PC-3 (cell line): ENCODE results near the gene PLEKHM1.

Experiments
- EZH2phosphoT487 ChIP-seq: fragments of 300-600 bp; sonication (generic); IDR thresholded peaks from 2 replicates; pipeline ENCODE4 v1.6.1; 2018; ENCODE audit warnings: mild to moderate bottlenecking, antibody characterized with exemption, low read length, borderline replicate concordance
- TF ChIP-seq, protein P1 (sequence below): fragments of 300-600 bp; sonication (generic); conservative IDR thresholded peaks from 2 replicates; pipeline ENCODE4 v1.5.1; 2017; ENCODE audit warnings: antibody characterized with exemption, low read depth, mild to moderate bottlenecking, low read length

DNA sequence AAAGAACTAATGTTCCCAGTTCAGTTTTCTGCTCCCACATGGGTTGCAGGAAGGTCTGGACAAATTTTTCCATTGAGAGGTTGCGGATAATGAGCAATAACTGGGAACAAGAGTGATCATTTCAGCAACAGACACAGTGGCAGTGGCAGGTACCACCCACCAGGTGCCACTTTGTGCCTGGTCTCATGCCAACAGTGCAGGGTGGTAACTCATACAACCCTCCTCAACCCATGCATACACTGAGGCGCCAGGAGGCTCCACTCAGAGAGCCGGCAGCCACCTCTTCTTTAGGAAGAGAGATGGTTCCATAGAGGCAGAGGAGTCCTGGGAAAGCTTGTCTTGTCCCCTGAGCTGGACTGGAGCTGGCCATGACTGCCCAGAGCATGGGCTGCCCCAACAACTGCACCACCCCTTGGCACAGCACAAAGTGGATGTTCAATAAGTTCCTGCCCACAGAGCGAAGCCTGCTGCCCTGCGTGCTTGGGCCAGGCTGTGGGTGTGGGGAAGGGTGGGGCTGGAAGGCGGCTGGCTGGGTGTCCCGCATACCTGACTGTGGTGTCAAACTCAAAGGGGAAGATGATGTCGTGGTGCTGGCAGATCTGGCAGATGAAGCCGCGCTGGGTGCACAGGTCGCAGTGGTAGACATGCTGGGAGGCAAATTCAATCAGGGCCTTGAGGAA is 51.5 kb downstream of the PLEKHM1 start:
- TF ChIP-seq, protein P1, sequence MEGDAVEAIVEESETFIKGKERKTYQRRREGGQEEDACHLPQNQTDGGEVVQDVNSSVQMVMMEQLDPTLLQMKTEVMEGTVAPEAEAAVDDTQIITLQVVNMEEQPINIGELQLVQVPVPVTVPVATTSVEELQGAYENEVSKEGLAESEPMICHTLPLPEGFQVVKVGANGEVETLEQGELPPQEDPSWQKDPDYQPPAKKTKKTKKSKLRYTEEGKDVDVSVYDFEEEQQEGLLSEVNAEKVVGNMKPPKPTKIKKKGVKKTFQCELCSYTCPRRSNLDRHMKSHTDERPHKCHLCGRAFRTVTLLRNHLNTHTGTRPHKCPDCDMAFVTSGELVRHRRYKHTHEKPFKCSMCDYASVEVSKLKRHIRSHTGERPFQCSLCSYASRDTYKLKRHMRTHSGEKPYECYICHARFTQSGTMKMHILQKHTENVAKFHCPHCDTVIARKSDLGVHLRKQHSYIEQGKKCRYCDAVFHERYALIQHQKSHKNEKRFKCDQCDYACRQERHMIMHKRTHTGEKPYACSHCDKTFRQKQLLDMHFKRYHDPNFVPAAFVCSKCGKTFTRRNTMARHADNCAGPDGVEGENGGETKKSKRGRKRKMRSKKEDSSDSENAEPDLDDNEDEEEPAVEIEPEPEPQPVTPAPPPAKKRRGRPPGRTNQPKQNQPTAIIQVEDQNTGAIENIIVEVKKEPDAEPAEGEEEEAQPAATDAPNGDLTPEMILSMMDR, result 0 out of 2 replicates have a peak, but pooled peaks have one; percentile 20
- TF ChIP-seq EZH2phosphoT487, result no peak
